B cell (primary cell): Measurements from ENCODE around the gene NHS. TPM values are rescaled to one million over a fixed set of nuclear protein-coding genes. Genes with fewer than 3 reads are reported as not detected.

ENCODE experiments used
- ATAC-seq: fragments of 200-7000 bp; cut with Tn5 transposase; one replicate; pipeline ENCODE4 v1.10.0; 2021; ENCODE audit warnings: low read depth, mild to moderate bottlenecking, moderate number of reproducible peaks, moderate library complexity
- CTCF ChIA-PET: fragments of 350-600 bp; sonication (Branson Sonifier 250); formaldehyde crosslinking; loops from one replicate; lab custom pipeline; 2021; ENCODE audit warnings: antibody characterized with exemption, inconsistent platforms; lab: Charles Lee
- POLR2A ChIA-PET: fragments of 350-600 bp; sonication (Branson Sonifier 250); formaldehyde crosslinking; loops from one replicate; lab custom pipeline; 2021; ENCODE audit warnings: antibody characterized with exemption; lab: Charles Lee
- DNase-seq: peaks from one replicate; pipeline ENCODE4 v3.0.0; 2013
- H2AFZ ChIP-seq: 2 replicates; pipeline ENCODE4 v1.6.1; 2012; ENCODE audit warnings: mild to moderate bottlenecking, low read depth, low read length; ENCODE audit not compliant: insufficient read depth, poor library complexity, severe bottlenecking
- H3K27ac ChIP-seq, 2 donors: 1 replicate in 1 of 2; 2 replicates in 1 of 2; pipeline ENCODE4 v1.5.1; 2012 to 2013; ENCODE audit warnings: low read length in 2 of 2, mild to moderate bottlenecking in 2 of 2, moderate library complexity in 1 of 2
- H3K27me3 ChIP-seq, 4 experiments: fragments of 200-600 bp in 1 of 4; sonication (generic) in 1 of 4; replicated peaks in 1 of 4; 1 replicate in 2 of 4; 2 replicates in 2 of 4; pipeline versions ENCODE4 v1.6.1 to v1.7.0; 2013 to 2016; ENCODE audit warnings: low read length in 3 of 4, mild to moderate bottlenecking in 2 of 4, mixed read lengths in 1 of 4, moderate library complexity in 1 of 4; ENCODE audit not compliant: insufficient read depth in 4 of 4, control insufficient read depth in 3 of 4; ENCODE audit errors: control extremely low read depth in 1 of 4
- H3K36me3 ChIP-seq, 2 experiments: replicated peaks in 1 of 2; 1 replicate in 1 of 2; 2 replicates in 1 of 2; pipeline versions ENCODE4 v1.6.1 to v1.7.1; 2013; ENCODE audit warnings: low read length in 1 of 2; ENCODE audit not compliant: insufficient read depth in 2 of 2, control insufficient read depth in 1 of 2; ENCODE audit errors: control extremely low read depth in 1 of 2, extremely low read depth in 1 of 2
- H3K4me1 ChIP-seq, 2 donors: fragments of 200-600 bp in 1 of 2; sonication (generic) in 1 of 2; 1 replicate in 1 of 2; 2 replicates in 1 of 2; pipeline versions ENCODE4 v1.5.1 to v1.6.1; 2013 to 2017; ENCODE audit warnings: low read length in 2 of 2; ENCODE audit not compliant: control insufficient read depth in 2 of 2, insufficient read depth in 2 of 2
- H3K4me2 ChIP-seq: replicated peaks from 2 replicates; pipeline ENCODE3; 2012; ENCODE audit warnings: mild to moderate bottlenecking, low read depth, low read length; ENCODE audit not compliant: poor library complexity, severe bottlenecking
- H3K4me3 ChIP-seq, 5 experiments: fragments of 200-600 bp in 1 of 5; sonication (generic) in 1 of 5; 1 replicate in 3 of 5; 2 replicates in 2 of 5; pipeline versions ENCODE4 v1.5.1 to v1.7.0; 2011 to 2016; ENCODE audit warnings: low read length in 4 of 5, mild to moderate bottlenecking in 4 of 5, low read depth in 2 of 5, control low read depth in 1 of 5, moderate library complexity in 1 of 5; ENCODE audit not compliant: insufficient read depth in 1 of 5; ENCODE audit errors: control extremely low read depth in 1 of 5, extremely low read depth in 1 of 5
- H3K79me2 ChIP-seq: fragments of 200-600 bp; sonication (generic); one replicate; pipeline ENCODE4 v1.6.0; 2016; ENCODE audit warnings: low read length; ENCODE audit not compliant: control insufficient read depth, insufficient read depth
- H3K9ac ChIP-seq: fragments of 200-600 bp; sonication (generic); 2 replicates; pipeline ENCODE4 v1.6.1; 2017; ENCODE audit warnings: mild to moderate bottlenecking, low read length, moderate library complexity
- H3K9me3 ChIP-seq, 3 donors: one replicate each; pipeline versions ENCODE4 v1.6.1 to v1.7.1; 2013; ENCODE audit warnings: low read length in 2 of 3; ENCODE audit not compliant: control insufficient read depth in 2 of 3, insufficient read depth in 1 of 3; ENCODE audit errors: control extremely low read depth in 1 of 3
- H4K20me1 ChIP-seq: 2 replicates; pipeline ENCODE4 v1.6.0; 2012; ENCODE audit warnings: mild to moderate bottlenecking, low read length; ENCODE audit not compliant: insufficient read depth, control insufficient read depth, poor library complexity, severe bottlenecking
- H3K27ac Mint-ChIP-seq: one replicate; pipeline ENCODE4 v1.8.0; 2021; ENCODE audit warnings: mixed read lengths
- H3K27me3 Mint-ChIP-seq: one replicate; pipeline ENCODE4 v1.8.0; 2021; ENCODE audit warnings: mixed read lengths
- H3K4me1 Mint-ChIP-seq: one replicate; pipeline ENCODE4 v1.8.0; 2021; ENCODE audit warnings: mixed read lengths
- H3K4me3 Mint-ChIP-seq: one replicate; pipeline ENCODE4 v1.8.0; 2021; ENCODE audit warnings: mixed read lengths
- H3K9me3 Mint-ChIP-seq: one replicate; pipeline ENCODE4 v1.8.0; 2022; ENCODE audit warnings: mixed read lengths; ENCODE audit not compliant: insufficient read depth
- CTCF ChIP-seq: fragments of 200-600 bp; IDR thresholded peaks from one replicate; pipeline ENCODE4 v1.8.0; 2022; ENCODE audit warnings: antibody characterized with exemption, mild to moderate bottlenecking
- EZH2 ChIP-seq: IDR thresholded peaks from 2 replicates; pipeline ENCODE4 v1.6.1; 2012; ENCODE audit warnings: borderline replicate concordance, low read depth, mild to moderate bottlenecking, moderate library complexity, low read length; ENCODE audit not compliant: insufficient read depth, poor library complexity, severe bottlenecking
- WGBS: methylation state at CpG from one replicate; pipeline ENCODE4 v1.1.5; 2013; ENCODE audit warnings: missing lambda C conversion rate; ENCODE audit not compliant: insufficient coverage; 5-methylcytosine and 5-hydroxymethylcytosine counted together
- intact Hi-C: fragments of 100-400 bp; cut with micrococcal nuclease; formaldehyde crosslinking; loops from one replicate; pipeline ENCODE4 v1.10.0; 2022
- polyA plus RNA-seq: library from polyadenylated mRNA; depleted of rRNA; stranded (reverse); fragments of >200 nt; gene quantifications from 2 replicates; pipeline ENCODE4 v1.2.3, GENCODE V29; 2012
- total RNA-seq, 2 donors: library from RNA; stranded (reverse); fragments of 120-200 nt in 1 of 2; gene quantifications; 1 replicate in 1 of 2; 2 replicates in 1 of 2; pipeline versions ENCODE4 v1.2.3 to v1.2.4, GENCODE V29; 2013 to 2022

NHS gene
- total and polyA plus RNA-seq, 2 donors (not counting 1 experiment from before 2014, with no cell fraction given) = not detected

- TF ChIP-seq CTCF (no peak), EZH2 (no peak)
- Histone ChIP-seq H3K9ac (no peak overlapping the region), H3K27me3 (no peaks in the 10 kb centered on the region), H3K9me3 (no peaks in the 10 kb centered on the region), H3K4me1 (no peaks in the 10 kb centered on the region), H4K20me1 (no peaks in the 10 kb centered on the region), H3K4me2 (no peak overlapping the region), H2AFZ (no peak overlapping the region), H3K79me2 (no peaks in the 10 kb centered on the region), H3K4me3 (no peak overlapping the region), H3K36me3 (no peaks in the 10 kb centered on the region), H3K27ac (no peak overlapping the region)
- Mint-ChIP-seq H3K4me3 (no peak overlapping the region), H3K27ac (no peak overlapping the region), H3K27me3 (no peaks in the 10 kb centered on the region), H3K9me3 (no peaks in the 10 kb centered on the region), H3K4me1 (no peaks in the 10 kb centered on the region)
- DNase-seq = no peak
- intact Hi-C loops = no loop called here
- WGBS = no CpG with 5 or more reads among the region's 6 CpGs
- POLR2A ChIA-PET = no interaction called here
- ATAC-seq = no peak
- CTCF ChIA-PET = no interaction called here
Measured at GRCh38 chrX:17549107-17549651, 174.2 kb downstream of the NHS start.

- no peaks in the 10 kb centered on the region for H3K9me3 Mint-ChIP-seq
- Histone ChIP-seq H3K4me3 (no peak overlapping the region), H3K4me2 (no peak overlapping the region), H3K27ac (no peak overlapping the region), H3K4me1 (no peaks in the 10 kb centered on the region), H4K20me1 (no peaks in the 10 kb centered on the region), H3K27me3 (no peaks in the 10 kb centered on the region), H3K36me3 (no peaks in the 10 kb centered on the region), H2AFZ (no peak overlapping the region), H3K9me3 (no peaks in the 10 kb centered on the region), H3K79me2 (no peaks in the 10 kb centered on the region), H3K9ac (no peak overlapping the region)
- TF ChIP-seq CTCF (no peak), EZH2 (no peak)
- H3K27me3 Mint-ChIP-seq = no peaks in the 10 kb centered on the region
- ChIA-PET POLR2A (no interaction called here), CTCF (no interaction called here)
- WGBS = 92% methylated on average over 2 of the region's 5 CpGs
- no peak overlapping the region for H3K27ac Mint-ChIP-seq
- ATAC-seq (no peak), DNase-seq (no peak)
- no peak overlapping the region for H3K4me3 Mint-ChIP-seq
- intact Hi-C loops = no loop called here
- no peaks in the 10 kb centered on the region for H3K4me1 Mint-ChIP-seq
Measured at GRCh38 chrX:17550011-17550410, 175.0 kb downstream of the NHS start.
